Astrocyte (in vitro differentiated cells and primary cell): ENCODE data around the gene EP400. TPM values are rescaled to one million over a fixed set of nuclear protein-coding genes. Genes with fewer than 3 reads are reported as not detected.

ENCODE experiments used
- DNase-seq: peaks from one replicate; pipeline ENCODE4 v3.0.0-alpha.2; 2010; ENCODE audit warnings: low read depth
- FAIRE-seq: peaks from 2 replicates; lab custom pipeline; 2011; peaks lifted over from hg19 to GRCh38; lab: Jason Lieb, UNC
- H2AFZ ChIP-seq: 2 replicates; pipeline ENCODE4 v1.6.0; 2012; ENCODE audit warnings: low read depth, low read length, inconsistent platforms
- H3K27ac ChIP-seq: 2 replicates; pipeline ENCODE4 v1.5.1; 2011; ENCODE audit warnings: low read depth, low read length, inconsistent platforms
- H3K27me3 ChIP-seq: 2 replicates; pipeline ENCODE4 v1.6.0; 2011; ENCODE audit warnings: low read length, inconsistent platforms; ENCODE audit not compliant: insufficient read depth
- H3K36me3 ChIP-seq: 2 replicates; pipeline ENCODE4 v1.5.1; 2011; ENCODE audit warnings: low read length, inconsistent platforms; ENCODE audit not compliant: insufficient read depth
- H3K4me1 ChIP-seq: 2 replicates; pipeline ENCODE4 v1.5.1; 2011; ENCODE audit warnings: low read length, inconsistent platforms; ENCODE audit not compliant: insufficient read depth
- H3K4me2 ChIP-seq: 2 replicates; pipeline ENCODE4 v1.6.0; 2012; ENCODE audit warnings: low read length, inconsistent platforms
- H3K4me3 ChIP-seq: 2 replicates; pipeline ENCODE4 v1.5.1; 2011; ENCODE audit warnings: low read depth, mild to moderate bottlenecking, low read length, inconsistent platforms; ENCODE audit not compliant: insufficient read depth
- H3K79me2 ChIP-seq: 2 replicates; pipeline ENCODE4 v1.6.0; 2012; ENCODE audit warnings: mild to moderate bottlenecking, low read length, inconsistent platforms; ENCODE audit not compliant: insufficient read depth
- H3K9ac ChIP-seq: 2 replicates; pipeline ENCODE4 v1.6.0; 2012; ENCODE audit warnings: mild to moderate bottlenecking, low read length, inconsistent platforms
- H3K9me3 ChIP-seq: 2 replicates; pipeline ENCODE4 v1.5.1; 2012; ENCODE audit warnings: low read depth, mild to moderate bottlenecking, low read length, inconsistent platforms; ENCODE audit not compliant: insufficient read depth
- H4K20me1 ChIP-seq: 2 replicates; pipeline ENCODE4 v1.6.0; 2012; ENCODE audit warnings: low read length, inconsistent platforms; ENCODE audit not compliant: insufficient read depth
- H3K27ac Mint-ChIP-seq: one replicate; pipeline ENCODE4 v1.8.0; 2021; ENCODE audit warnings: mild to moderate bottlenecking, mixed read lengths; ENCODE audit not compliant: unreplicated experiment
- H3K27me3 Mint-ChIP-seq: one replicate; pipeline ENCODE4 v1.8.0; 2021; ENCODE audit warnings: low read depth, mixed read lengths; ENCODE audit not compliant: unreplicated experiment
- H3K36me3 Mint-ChIP-seq: one replicate; pipeline ENCODE4 v1.8.0; 2021; ENCODE audit warnings: low read depth, mixed read lengths; ENCODE audit not compliant: unreplicated experiment
- H3K4me1 Mint-ChIP-seq: one replicate; pipeline ENCODE4 v1.8.0; 2021; ENCODE audit warnings: low read depth, mixed read lengths; ENCODE audit not compliant: unreplicated experiment
- H3K4me3 Mint-ChIP-seq: one replicate; pipeline ENCODE4 v1.8.0; 2021; ENCODE audit warnings: mild to moderate bottlenecking, moderate library complexity, mixed read lengths; ENCODE audit not compliant: unreplicated experiment
- H3K9me3 Mint-ChIP-seq: one replicate; pipeline ENCODE4 v1.8.0; 2021; ENCODE audit warnings: mild to moderate bottlenecking, mixed read lengths; ENCODE audit not compliant: unreplicated experiment
- CTCF ChIP-seq: IDR thresholded peaks from 2 replicates; pipeline ENCODE4 v1.5.1; 2011; ENCODE audit warnings: low read depth, mild to moderate bottlenecking, inconsistent platforms, low read length, moderate library complexity; ENCODE audit not compliant: insufficient read depth
- EZH2 ChIP-seq: IDR thresholded peaks from 2 replicates; pipeline ENCODE4 v1.6.1; 2012; ENCODE audit warnings: mild to moderate bottlenecking, low read length, inconsistent platforms; ENCODE audit not compliant: insufficient read depth
- total RNA-seq: library from RNA; stranded (reverse); gene quantifications from 2 replicates; pipeline ENCODE4 v1.2.1, GENCODE V29; 2021

The EP400 gene
- total RNA-seq, 1 donor from 2014 or later: 39.8 TPM

- Histone ChIP-seq H3K27ac (no peak overlapping the region), H3K36me3 (peaks cover 47% of the 10 kb centered on the region), H4K20me1 (peaks cover 28% of the 10 kb centered on the region), H3K9me3 (no peaks in the 10 kb centered on the region), H3K4me2 (no peak overlapping the region), H3K4me3 (no peak overlapping the region), H2AFZ (no peak overlapping the region), H3K79me2 (no peaks in the 10 kb centered on the region), H3K4me1 (peaks cover 13% of the 10 kb centered on the region), H3K27me3 (no peaks in the 10 kb centered on the region), H3K9ac (no peak overlapping the region)
- H3K9me3 Mint-ChIP-seq: no peaks in the 10 kb centered on the region
- DNase-seq: no peak
- H3K36me3 Mint-ChIP-seq: peaks cover 40% of the 10 kb centered on the region
- H3K4me1 Mint-ChIP-seq: peaks cover 17% of the 10 kb centered on the region
- no peaks in the 10 kb centered on the region for H3K27me3 Mint-ChIP-seq
- no peak overlapping the region for H3K27ac Mint-ChIP-seq
- TF ChIP-seq EZH2 (no peak), CTCF (no peak)
- no peak for FAIRE-seq
- H3K4me3 Mint-ChIP-seq: no peak overlapping the region
Observed at GRCh38 chr12:132015686-132016430, 66.1 kb downstream of the EP400 start.

DNA sequence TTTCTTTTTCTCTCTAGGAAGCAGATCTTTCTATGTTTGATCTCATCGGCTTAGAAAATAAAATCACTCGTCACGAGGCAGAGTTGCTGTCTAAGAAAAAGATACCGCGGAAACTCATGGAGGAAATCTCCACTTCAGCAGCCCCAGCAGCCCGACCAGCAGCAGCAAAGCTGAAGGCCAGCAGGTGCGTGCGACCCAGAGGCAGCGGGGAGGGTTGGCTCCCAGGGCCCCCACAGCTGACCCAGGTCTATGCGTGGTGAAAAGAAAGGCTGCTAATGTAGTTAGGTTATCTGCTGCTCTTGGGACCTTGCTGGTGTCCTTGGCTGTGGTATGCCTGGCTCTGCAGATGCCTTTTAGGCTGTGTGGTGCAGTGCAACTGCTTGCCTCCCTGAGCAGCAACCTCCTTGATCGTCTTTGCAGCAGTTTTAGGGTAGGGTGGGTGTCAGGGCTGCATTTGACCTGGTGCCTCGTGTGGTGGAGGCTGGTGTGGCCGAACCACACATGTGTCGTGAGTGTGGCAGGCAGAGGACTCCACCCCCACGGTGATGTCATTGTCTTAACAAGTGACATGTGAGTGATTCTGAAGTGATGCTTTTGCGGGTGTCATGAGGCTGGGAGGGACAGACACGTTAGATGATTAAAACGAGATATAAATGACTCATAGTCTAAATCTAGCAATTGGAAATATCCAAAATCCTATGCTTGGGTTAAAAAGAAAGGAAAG, 68.6 kb downstream of the EP400 start:
- peaks cover 37% of the 10 kb centered on the region for H3K36me3 Mint-ChIP-seq
- no peak overlapping the region for H3K4me3 ChIP-seq
- H3K36me3 ChIP-seq: peaks cover 43% of the 10 kb centered on the region
- H3K27me3 ChIP-seq: no peaks in the 10 kb centered on the region
- H3K27me3 Mint-ChIP-seq: no peaks in the 10 kb centered on the region
- H3K27ac Mint-ChIP-seq: no peak overlapping the region
- no peak overlapping the region for H3K9ac ChIP-seq
- TF ChIP-seq EZH2: no peak
- TF ChIP-seq CTCF: no peak
- no peak overlapping the region for H3K4me3 Mint-ChIP-seq
- peaks cover 16% of the 10 kb centered on the region for H3K4me1 Mint-ChIP-seq
- H3K9me3 ChIP-seq: no peaks in the 10 kb centered on the region
- no peaks in the 10 kb centered on the region for H3K9me3 Mint-ChIP-seq
- no peak overlapping the region for H3K27ac ChIP-seq
- no peak for FAIRE-seq
- H3K4me2 ChIP-seq: no peak overlapping the region
- H2AFZ ChIP-seq: no peak overlapping the region
- H4K20me1 ChIP-seq: peaks cover 32% of the 10 kb centered on the region
- H3K4me1 ChIP-seq: peaks cover 13% of the 10 kb centered on the region
- DNase-seq: no peak
- no peaks in the 10 kb centered on the region for H3K79me2 ChIP-seq

- peaks cover 47% of the 10 kb centered on the region for H3K36me3 ChIP-seq
Observed at GRCh38 chr12:132019891-132020290, 70.1 kb downstream of the EP400 start.

More at GRCh38 chr12:132019891-132020290, 70.1 kb downstream of the EP400 start:
- FAIRE-seq (no peak), DNase-seq (no peak)
- H3K4me1 Mint-ChIP-seq: peaks cover 2% of the 10 kb centered on the region
- no peak for TF ChIP-seq CTCF
- TF ChIP-seq EZH2: no peak
- no peaks in the 10 kb centered on the region for H3K27me3 Mint-ChIP-seq
- H3K9me3 ChIP-seq: no peaks in the 10 kb centered on the region
- no peak overlapping the region for H3K4me2 ChIP-seq
- H3K9ac ChIP-seq: no peak overlapping the region
- H3K27ac Mint-ChIP-seq: no peak overlapping the region
- H4K20me1 ChIP-seq: peaks cover 28% of the 10 kb centered on the region
- no peak overlapping the region for H3K27ac ChIP-seq
- H3K9me3 Mint-ChIP-seq: no peaks in the 10 kb centered on the region
- H3K4me1 ChIP-seq: no peaks in the 10 kb centered on the region
- peaks cover 34% of the 10 kb centered on the region for H3K36me3 Mint-ChIP-seq
- no peaks in the 10 kb centered on the region for H3K27me3 ChIP-seq
- no peak overlapping the region for H3K4me3 Mint-ChIP-seq
- no peak overlapping the region for H2AFZ ChIP-seq
- H3K4me3 ChIP-seq: no peak overlapping the region
- no peaks in the 10 kb centered on the region for H3K79me2 ChIP-seq
